Esophagus muscularis mucosa (tissue), 4 donors: ENCODE measurements around the gene SIK1. TPM values are rescaled to one million over a fixed set of nuclear protein-coding genes. Genes with fewer than 3 reads are reported as not detected.

Source experiments
- DNase-seq: peaks from one replicate; pipeline ENCODE4 v3.0.0-alpha.2; 2017; ENCODE audit errors: extremely low spot score
- H3K27ac ChIP-seq, 4 donors: fragments of 200-600 bp; sonication (generic); replicated peaks in 1 of 4; 1 replicate in 3 of 4; 2 replicates in 1 of 4; pipeline ENCODE4 v1.5.1; 2016 to 2019; ENCODE audit warnings: mild to moderate bottlenecking in 1 of 4
- H3K27me3 ChIP-seq, 4 donors: fragments of 200-600 bp; sonication (generic); one replicate each; pipeline versions ENCODE4 v1.5.1 to v1.6.0; 2016 to 2019
- H3K36me3 ChIP-seq, 4 donors: fragments of 200-600 bp; sonication (generic); one replicate each; pipeline ENCODE4 v1.5.1; 2016 to 2019
- H3K4me1 ChIP-seq, 4 donors: fragments of 200-600 bp; sonication (generic); one replicate each; pipeline ENCODE4 v1.5.1; 2016 to 2019
- H3K4me3 ChIP-seq, 4 donors: fragments of 200-600 bp; sonication (generic); 1 replicate in 2 of 4; 2 replicates in 2 of 4; pipeline ENCODE4 v1.5.1; 2016 to 2019; ENCODE audit warnings: mild to moderate bottlenecking in 4 of 4, moderate library complexity in 1 of 4
- H3K9me3 ChIP-seq, 4 donors: fragments of 200-600 bp; sonication (generic); 1 replicate in 3 of 4; 2 replicates in 1 of 4; pipeline ENCODE4 v1.5.1; 2016 to 2019
- EP300 ChIP-seq: sonication (generic); formaldehyde crosslinking; IDR thresholded peaks from one replicate; pipeline ENCODE4 v1.6.1; 2017; ENCODE audit warnings: antibody characterized with exemption
- POLR2A ChIP-seq: fragments of 450-650 bp; IDR thresholded peaks from one replicate; pipeline ENCODE4 v1.6.1; 2017; ENCODE audit warnings: antibody characterized with exemption, moderate library complexity, mild to moderate bottlenecking, low read depth
- POLR2AphosphoS5 ChIP-seq, 2 donors: sonication (generic); formaldehyde crosslinking; IDR thresholded peaks; one replicate each; pipeline ENCODE4 v1.6.1; 2017; ENCODE audit warnings: antibody characterized with exemption in 2 of 2
- WGBS: methylation state at CpG from one replicate; pipeline ENCODE4 v1.1.5; 2018; 5-methylcytosine and 5-hydroxymethylcytosine counted together
- intact Hi-C: fragments of 100-400 bp; cut with DNase I; formaldehyde crosslinking; loops from one replicate; pipeline ENCODE4 v1.15.1; 2023
- total RNA-seq, 4 donors: library from RNA; depleted of rRNA; stranded (reverse); fragments of >200 nt; gene quantifications; one replicate each; pipeline versions ENCODE4 v1.1.0 to v1.2.1, GENCODE V29; 2016
- TF ChIP-seq, protein P1 (sequence below), 3 experiments: fragments of 200-600 bp in 2 of 3; fragments of 450-650 bp in 1 of 3; sonication (generic) in 2 of 3; IDR thresholded peaks; one replicate each; pipeline ENCODE4 v1.5.1; 2017 to 2019; ENCODE audit warnings: antibody characterized with exemption in 3 of 3, mild to moderate bottlenecking in 2 of 3, moderate library complexity in 1 of 3

Gene SIK1
- total RNA-seq, 4 donors from 2014 or later = 3.2 to 11.5 (median 4.3) TPM

DNA sequence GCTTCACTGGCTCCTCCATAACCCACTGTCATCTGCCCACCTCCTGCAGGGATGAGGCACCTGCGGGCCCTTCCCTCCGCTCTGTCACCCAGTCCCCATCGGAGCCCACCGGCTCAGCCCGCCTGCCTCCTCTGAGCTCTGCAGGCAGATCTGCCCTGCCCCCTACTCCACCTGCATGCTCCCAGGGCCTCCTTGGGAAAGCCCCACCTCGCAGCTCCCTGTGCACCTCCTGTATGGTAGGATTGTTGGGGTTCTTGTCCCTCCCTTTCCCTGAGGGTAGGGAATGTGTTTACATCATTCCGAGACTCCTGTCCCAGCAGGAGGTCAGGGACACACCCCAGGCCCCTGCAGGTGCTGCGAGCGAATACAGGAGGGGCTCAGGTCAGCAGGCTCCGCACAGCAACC, 50.5 kb downstream of the SIK1 start:
- DNase-seq = no peak
- H3K4me3 ChIP-seq = no peak overlapping the region
- intact Hi-C loops = no loop called here
- no peaks in the 10 kb centered on the region for H3K36me3 ChIP-seq
- H3K4me1 ChIP-seq = no peaks in the 10 kb centered on the region
- WGBS = 90% methylated on average over 10 of the region's 10 CpGs
- no peak overlapping the region for H3K27ac ChIP-seq
- H3K9me3 ChIP-seq = no peaks in the 10 kb centered on the region
- TF ChIP-seq, protein P1, sequence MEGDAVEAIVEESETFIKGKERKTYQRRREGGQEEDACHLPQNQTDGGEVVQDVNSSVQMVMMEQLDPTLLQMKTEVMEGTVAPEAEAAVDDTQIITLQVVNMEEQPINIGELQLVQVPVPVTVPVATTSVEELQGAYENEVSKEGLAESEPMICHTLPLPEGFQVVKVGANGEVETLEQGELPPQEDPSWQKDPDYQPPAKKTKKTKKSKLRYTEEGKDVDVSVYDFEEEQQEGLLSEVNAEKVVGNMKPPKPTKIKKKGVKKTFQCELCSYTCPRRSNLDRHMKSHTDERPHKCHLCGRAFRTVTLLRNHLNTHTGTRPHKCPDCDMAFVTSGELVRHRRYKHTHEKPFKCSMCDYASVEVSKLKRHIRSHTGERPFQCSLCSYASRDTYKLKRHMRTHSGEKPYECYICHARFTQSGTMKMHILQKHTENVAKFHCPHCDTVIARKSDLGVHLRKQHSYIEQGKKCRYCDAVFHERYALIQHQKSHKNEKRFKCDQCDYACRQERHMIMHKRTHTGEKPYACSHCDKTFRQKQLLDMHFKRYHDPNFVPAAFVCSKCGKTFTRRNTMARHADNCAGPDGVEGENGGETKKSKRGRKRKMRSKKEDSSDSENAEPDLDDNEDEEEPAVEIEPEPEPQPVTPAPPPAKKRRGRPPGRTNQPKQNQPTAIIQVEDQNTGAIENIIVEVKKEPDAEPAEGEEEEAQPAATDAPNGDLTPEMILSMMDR (IDR thresholded peaks at IDR 0.05) = no peak
- TF ChIP-seq POLR2A (no peak), POLR2AphosphoS5 (IDR thresholded peaks at IDR 0.05) (no peak), EP300 (no peak)
- H3K27me3 ChIP-seq = no peaks in the 10 kb centered on the region

DNA sequence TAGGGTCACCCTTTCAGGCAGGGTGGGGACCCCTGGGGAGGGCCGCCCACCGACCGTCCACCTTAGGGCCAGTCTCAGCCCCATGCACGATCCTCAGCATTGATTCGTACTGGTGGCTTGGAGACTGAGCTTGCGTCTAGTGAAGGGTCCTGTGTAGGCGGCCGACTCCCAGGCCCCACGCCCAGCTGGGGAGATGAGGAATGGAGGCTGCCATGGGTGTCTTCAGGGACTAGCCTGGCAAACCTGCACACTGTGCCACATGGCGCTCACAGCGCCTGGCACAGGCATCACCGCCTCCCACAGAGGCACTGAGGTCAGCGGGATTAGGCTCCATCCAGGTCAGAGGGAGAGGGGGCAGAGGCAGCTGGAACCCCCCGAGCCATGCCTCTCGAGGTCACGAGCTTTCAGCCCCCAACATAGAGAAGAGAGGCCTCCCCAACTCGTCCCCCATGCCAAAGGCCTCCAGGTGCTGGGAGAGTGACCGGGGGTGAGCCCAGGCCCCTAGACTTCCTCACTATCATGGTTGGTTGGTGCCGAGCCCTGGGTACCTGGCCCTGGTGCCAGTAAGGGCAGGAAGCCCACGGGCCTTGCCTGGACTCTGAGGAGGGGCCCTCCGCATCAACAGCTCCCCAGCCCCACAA, 51.0 kb downstream of the SIK1 start:
- Histone ChIP-seq H3K27me3 (no peaks in the 10 kb centered on the region), H3K4me3 (no peak overlapping the region), H3K36me3 (no peaks in the 10 kb centered on the region), H3K4me1 (no peaks in the 10 kb centered on the region), H3K9me3 (no peaks in the 10 kb centered on the region), H3K27ac (no peak overlapping the region)
- DNase-seq = no peak
- intact Hi-C loops = no loop called here
- TF ChIP-seq EP300 (no peak), POLR2A (no peak), POLR2AphosphoS5 (IDR thresholded peaks at IDR 0.05) (no peak)
- TF ChIP-seq, protein P1 (IDR thresholded peaks at IDR 0.05) = no peak
- no CpG with 5 or more reads among the region's 21 CpGs for WGBS

DNA sequence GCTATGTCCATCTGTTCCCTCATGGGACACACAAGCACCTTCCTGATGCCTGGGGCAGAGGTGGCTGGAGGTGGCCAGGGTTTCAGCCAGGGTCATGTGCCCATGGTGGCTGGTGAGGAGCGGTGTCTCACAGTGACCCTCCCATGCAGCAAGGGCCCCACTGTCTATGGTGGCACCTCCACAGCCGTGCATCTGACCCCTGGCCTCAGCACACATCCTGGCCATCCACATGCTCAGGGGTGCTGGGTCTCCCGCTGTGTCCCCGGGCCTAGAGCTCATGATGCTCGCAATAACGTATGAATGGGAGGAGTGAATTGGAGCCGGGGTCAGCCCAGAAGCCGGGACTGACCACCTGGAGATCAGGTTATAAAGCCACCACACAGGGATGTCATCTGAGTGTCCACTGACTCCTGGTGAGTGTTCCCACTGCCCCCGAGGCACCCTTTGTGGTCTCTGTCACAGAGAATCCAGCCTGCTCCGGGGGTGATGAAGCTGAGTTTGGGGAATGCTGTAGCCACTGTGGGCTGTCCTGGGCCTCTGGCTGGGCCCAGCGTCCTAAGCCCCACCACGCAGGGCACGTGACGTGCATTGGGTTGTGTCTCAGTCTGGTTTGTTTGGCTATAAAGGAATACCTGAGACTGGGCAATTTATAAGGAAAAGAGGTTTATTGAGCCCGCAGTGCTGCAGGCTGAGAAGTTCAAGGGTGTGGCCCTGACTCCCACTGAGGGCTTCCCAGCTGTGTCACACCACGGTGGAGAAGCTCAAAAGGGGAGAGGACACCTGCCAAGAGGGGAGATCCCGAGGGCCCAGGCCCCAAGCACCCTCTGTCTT, 51.7 kb downstream of the SIK1 start:
- Histone ChIP-seq H3K27me3 (no peaks in the 10 kb centered on the region), H3K9me3 (no peaks in the 10 kb centered on the region), H3K4me1 (peaks cover 0 to under 1% (median under 1%) of the 10 kb centered on the region in 4 donors), H3K27ac (no peak overlapping the region), H3K4me3 (no peak overlapping the region), H3K36me3 (no peaks in the 10 kb centered on the region)
- no peak for DNase-seq
- TF ChIP-seq, protein P1 (IDR thresholded peaks at IDR 0.05) = no peak
- TF ChIP-seq POLR2A (no peak), POLR2AphosphoS5 (IDR thresholded peaks at IDR 0.05) (no peak), EP300 (no peak)
- intact Hi-C loops = no loop called here
- WGBS = 84% methylated on average over 13 of the region's 17 CpGs

DNA sequence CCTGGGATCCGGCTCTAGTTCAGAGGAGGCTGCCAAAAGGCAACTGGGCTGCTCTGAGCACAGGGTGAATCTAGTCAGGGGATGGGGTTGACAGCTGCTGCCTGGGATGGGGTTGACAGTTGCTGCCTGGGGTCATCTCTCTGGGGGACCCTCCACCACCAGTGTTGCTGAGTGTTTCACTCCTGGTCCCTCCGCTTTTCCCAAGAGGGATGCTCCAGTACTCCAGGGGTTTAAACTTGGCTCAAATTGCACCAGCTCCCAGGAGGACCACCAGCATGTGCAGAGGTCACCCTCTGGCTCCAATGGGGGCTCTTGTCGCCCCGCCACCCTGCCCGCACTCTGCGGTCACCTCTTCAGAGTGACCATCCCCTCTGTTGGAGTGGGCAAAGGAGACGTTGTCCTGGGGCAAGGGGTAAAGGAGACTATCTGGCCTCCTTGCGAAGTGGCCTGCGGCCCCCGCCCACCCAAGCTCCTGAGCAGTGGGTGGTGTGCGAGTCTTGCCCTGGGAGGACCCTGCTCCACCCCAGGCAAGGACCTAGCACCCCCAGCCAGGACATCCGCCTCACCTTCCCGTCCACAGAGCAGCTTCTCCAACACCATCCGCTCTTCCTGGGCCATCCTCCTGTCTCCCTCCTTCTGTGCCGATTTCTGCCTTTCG, 52.6 kb downstream of the SIK1 start:
- 89% methylated on average over 15 of the region's 16 CpGs for WGBS
- Histone ChIP-seq H3K27ac (no peak overlapping the region), H3K27me3 (no peaks in the 10 kb centered on the region), H3K4me3 (no peak overlapping the region), H3K9me3 (no peaks in the 10 kb centered on the region), H3K4me1 (peaks cover 0 to 9% (median 4%) of the 10 kb centered on the region in 4 donors), H3K36me3 (no peaks in the 10 kb centered on the region)
- DNase-seq = no peak
- TF ChIP-seq POLR2AphosphoS5 (IDR thresholded peaks at IDR 0.05) = no peak
- TF ChIP-seq, protein P1 (IDR thresholded peaks at IDR 0.05) = no peak
- TF ChIP-seq EP300 = no peak
- no peak for TF ChIP-seq POLR2A
- intact Hi-C loops = no loop called here
